Measurements from ENCODE around the gene CD2BP2. TPM values are rescaled to one million over a fixed set of nuclear protein-coding genes. Genes with fewer than 3 reads are reported as not detected.
"Not testable (repeated sequence)": the region's sequence is repeated elsewhere in the genome, so short reads cannot be mapped to it uniquely, and the experiment has no call there.

Gene CD2BP2
- total and polyA plus RNA-seq, 4 donors = 10.0 to 15.4 (median 11.7) TPM

- H3K27ac ChIP-seq (ENCODE audit: low read depth in 1 of 2, low read length in 2 of 2) = peak overlapping the region in 1 of 2 donors; percentile 60
- TF ChIP-seq HNF4A (conservative IDR thresholded peaks at IDR 0.05) (peak; percentile 75 to 84), MAX (IDR thresholded peaks at IDR 0.05) (peak; percentile 14), RAD21 (IDR thresholded peaks at IDR 0.05) (peak; percentile 16 to 27), RXRA (IDR thresholded peaks at IDR 0.05) (peak; percentile 46 to 62), YY1 (IDR thresholded peaks at IDR 0.05) (peak; percentile 21), FOXA2 (IDR thresholded peaks at IDR 0.05) (peak; percentile 19), HNF4G (IDR thresholded peaks at IDR 0.05) (peak; percentile 28), ZBTB33 (IDR thresholded peaks at IDR 0.05) (peak; percentile 42)
- not testable (repeated sequence) for H3K27me3 ChIP-seq (ENCODE audit: control insufficient read depth in 4 of 4, insufficient read depth in 4 of 4, low read length in 3 of 4); DNase-seq (ENCODE audit: low spot score); H3K4me3 ChIP-seq (ENCODE audit: low read depth in 1 of 3, low read length in 3 of 3); H3K9me3 ChIP-seq (ENCODE audit: control insufficient read depth in 4 of 4, low read length in 3 of 4); H3K9ac ChIP-seq (ENCODE audit: low read depth in 1 of 2, low read length in 2 of 2)
- WGBS = 54% methylated on average over 11 of the region's 11 CpGs
- peaks cover 4 to 14% (median 6%) of the 10 kb centered on the region in 4 donors for H3K36me3 ChIP-seq (ENCODE audit: control insufficient read depth in 4 of 4, insufficient read depth in 3 of 4, low read depth in 1 of 4, low read length in 3 of 4)
- peaks cover 11 to 28% (median 20%) of the 10 kb centered on the region in 4 donors for H3K4me1 ChIP-seq (ENCODE audit: control insufficient read depth in 4 of 4, insufficient read depth in 4 of 4, low read length in 3 of 4)
These were observed 11.7 kb downstream of the CD2BP2 start for GRCh38 chr16:30343491-30343820.

- DNase-seq (ENCODE audit: low spot score) = no peak
- TF ChIP-seq CTCF (IDR thresholded peaks at IDR 0.05; ENCODE audit: low read depth, low read length, missing input control) = no peak
- no peak for TF ChIP-seq YY1 (IDR thresholded peaks at IDR 0.05)
- TF ChIP-seq FOXA1 (IDR thresholded peaks at IDR 0.05) = no peak
- TF ChIP-seq MAX (IDR thresholded peaks at IDR 0.05) = no peak
- no peak for TF ChIP-seq REST (IDR thresholded peaks at IDR 0.05)
- no peak for TF ChIP-seq RXRA (IDR thresholded peaks at IDR 0.05)
- TF ChIP-seq HNF4G (IDR thresholded peaks at IDR 0.05) = no peak
- no peak for TF ChIP-seq JUND (IDR thresholded peaks at IDR 0.05)
- no peak for TF ChIP-seq TAF1 (conservative IDR thresholded peaks at IDR 0.05)
- TF ChIP-seq EGR1 (IDR thresholded peaks at IDR 0.05; ENCODE audit: low read depth in 2 of 2) = no peak
- TF ChIP-seq ZBTB33 (IDR thresholded peaks at IDR 0.05) = no peak
- TF ChIP-seq ATF3 (IDR thresholded peaks at IDR 0.05) = no peak
- no peak for TF ChIP-seq NR2F2 (IDR thresholded peaks at IDR 0.05)
- no peak for TF ChIP-seq SP1 (IDR thresholded peaks at IDR 0.05)
- no peak for TF ChIP-seq FOXA2 (IDR thresholded peaks at IDR 0.05)
- TF ChIP-seq HNF4A (conservative IDR thresholded peaks at IDR 0.05) = no peak
- no peak for TF ChIP-seq RAD21 (IDR thresholded peaks at IDR 0.05)
- TF ChIP-seq GABPA (IDR thresholded peaks at IDR 0.05 in 1 of 2, conservative IDR thresholded peaks at IDR 0.05 in 1 of 2) = no peak
- WGBS = 91% methylated on average over 32 of the region's 32 CpGs
- Histone ChIP-seq H3K27me3 (ENCODE audit: control insufficient read depth in 4 of 4, insufficient read depth in 4 of 4, low read length in 3 of 4) (no peaks in the 10 kb centered on the region), H3K9me3 (ENCODE audit: control insufficient read depth in 4 of 4, low read length in 3 of 4) (no peaks in the 10 kb centered on the region), H3K4me3 (ENCODE audit: low read depth in 1 of 3, low read length in 3 of 3) (no peak overlapping the region), H3K9ac (ENCODE audit: low read depth in 1 of 2, low read length in 2 of 2) (no peak overlapping the region), H3K36me3 (ENCODE audit: control insufficient read depth in 4 of 4, insufficient read depth in 3 of 4, low read depth in 1 of 4, low read length in 3 of 4) (peaks cover 4 to 14% (median 6%) of the 10 kb centered on the region in 4 donors), H3K4me1 (ENCODE audit: control insufficient read depth in 4 of 4, insufficient read depth in 4 of 4, low read length in 3 of 4) (peaks cover 11 to 28% (median 20%) of the 10 kb centered on the region in 4 donors), H3K27ac (ENCODE audit: low read depth in 1 of 2, low read length in 2 of 2) (peak overlapping the region; percentile 14 to 60)
These were observed 12.2 kb downstream of the CD2BP2 start for GRCh38 chr16:30342751-30343490.

Data from liver (tissue), 9 donors.